GM12801 (cell line): Measurements from ENCODE around the gene GDPD5.

Experiments
- CTCF ChIP-seq: IDR thresholded peaks from one replicate; pipeline ENCODE4 v1.5.1; 2011; ENCODE audit warnings: control low read depth; ENCODE audit not compliant: insufficient read length; ENCODE audit errors: extremely low read depth

Gene GDPD5

GRCh38 chr11:75403037-75403436 lies 122.7 kb downstream of the GDPD5 start:
- TF ChIP-seq CTCF = no peak

GRCh38 chr11:75402002-75402773 lies 123.6 kb downstream of the GDPD5 start:
- no peak for TF ChIP-seq CTCF

- TF ChIP-seq CTCF = no peak
Observed at GRCh38 chr11:75400146-75400865, 125.4 kb downstream of the GDPD5 start.

GRCh38 chr11:75399344-75400145 lies 126.2 kb downstream of the GDPD5 start, which contains the start of gene RPS3:
RPS3 (plus strand) TSS chr11:75399518; CDS start chr11:75399548, 30 bp downstream.
- TF ChIP-seq CTCF = no peak

GRCh38 chr11:75398906-75399305 lies 126.8 kb downstream of the GDPD5 start:
- no peak for TF ChIP-seq CTCF

- no peak for TF ChIP-seq CTCF
Observed at GRCh38 chr11:75394085-75394840, 131.5 kb downstream of the GDPD5 start.
